CD4-positive, alpha-beta T cell treated with Interleukin-1 beta for 1 hour (primary cell): Measurements from ENCODE around the gene AZIN2.

Experiments
- DNase-seq, 2 donors: peaks; one replicate each; pipeline ENCODE4 v3.0.0-alpha.2; 2020 to 2022

Gene AZIN2

GRCh38 chr1:33155877-33156538, 75.1 kb downstream of the AZIN2 start:
- no peak for DNase-seq

GRCh38 chr1:33157131-33157530, 76.2 kb downstream of the AZIN2 start:
- DNase-seq: no peak

- DNase-seq: no peak
Observed at GRCh38 chr1:33158366-33158765, 77.4 kb downstream of the AZIN2 start.

- DNase-seq: no peak
Observed at GRCh38 chr1:33159577-33159976, 78.6 kb downstream of the AZIN2 start.

GRCh38 chr1:33161061-33161681, 80.2 kb downstream of the AZIN2 start:
- DNase-seq: no peak

- DNase-seq: no peak
Observed at GRCh38 chr1:33162141-33162540, 81.2 kb downstream of the AZIN2 start.

GRCh38 chr1:33163621-33164519, 82.9 kb downstream of the AZIN2 start:
- no peak for DNase-seq

GRCh38 chr1:33165209-33165608, 84.3 kb downstream of the AZIN2 start:
- no peak for DNase-seq

GRCh38 chr1:33165809-33166208, 84.9 kb downstream of the AZIN2 start:
- DNase-seq: no peak

- no peak for DNase-seq
Observed at GRCh38 chr1:33167650-33168447, 86.9 kb downstream of the AZIN2 start.

GRCh38 chr1:33168556-33169289, 87.8 kb downstream of the AZIN2 start:
- DNase-seq: no peak

- no peak for DNase-seq
Observed at GRCh38 chr1:33169290-33170055, 88.5 kb downstream of the AZIN2 start.
